HepG2 (cell line): Measurements from ENCODE around the gene FKBP1B. TPM values are rescaled to one million over a fixed set of nuclear protein-coding genes. Genes with fewer than 3 reads are reported as not detected.

Source experiments
- BRCA1 ChIP-seq: sonication (generic); formaldehyde crosslinking; IDR thresholded peaks from 2 replicates; pipeline ENCODE4 v1.4.0; 2020; ENCODE audit warnings: missing genetic modification reagents
- CBFB ChIP-seq: sonication (generic); formaldehyde crosslinking; IDR thresholded peaks from 2 replicates; pipeline ENCODE4 v1.4.0; 2020; ENCODE audit warnings: missing genetic modification reagents
- EED ChIP-seq: sonication (generic); formaldehyde crosslinking; IDR thresholded peaks from 2 replicates; pipeline ENCODE4 v1.5.0; 2020; ENCODE audit warnings: mild to moderate bottlenecking, missing genetic modification reagents
- EP300 ChIP-seq, 3 experiments: sonication (generic) in 1 of 3; formaldehyde crosslinking in 1 of 3; IDR thresholded peaks; 2 replicates each; pipeline versions ENCODE4 v1.5.1 to v1.6.1; 2011 to 2020; ENCODE audit warnings: low read depth in 2 of 3, low read length in 2 of 3, borderline replicate concordance in 1 of 3, improper control_type of control experiment in 1 of 3, mild to moderate bottlenecking in 1 of 3, missing genetic modification reagents in 1 of 3, moderate library complexity in 1 of 3
- FOXO1 ChIP-seq: sonication (generic); formaldehyde crosslinking; IDR thresholded peaks from 2 replicates; pipeline ENCODE4 v1.4.0; 2020; ENCODE audit warnings: missing genetic modification reagents
- GABPB1 ChIP-seq: IDR thresholded peaks from 2 replicates; pipeline ENCODE4 v1.6.1; 2016; ENCODE audit warnings: mild to moderate bottlenecking, missing genetic modification reagents, moderate library complexity, missing compliant biosample characterization
- IKZF5 ChIP-seq: IDR thresholded peaks from 2 replicates; pipeline ENCODE4 v1.6.1; 2018; ENCODE audit warnings: missing genetic modification reagents, mild to moderate bottlenecking, missing compliant biosample characterization
- IRF2 ChIP-seq: IDR thresholded peaks from 2 replicates; pipeline ENCODE4 v1.6.1; 2018; ENCODE audit warnings: missing genetic modification reagents, missing compliant biosample characterization
- KMT2B ChIP-seq: IDR thresholded peaks from 2 replicates; pipeline ENCODE4 v1.6.1; 2016; ENCODE audit warnings: missing genetic modification reagents, missing compliant biosample characterization
- MIXL1 ChIP-seq: IDR thresholded peaks from 2 replicates; pipeline ENCODE4 v1.6.1; 2016
- NCOA2 ChIP-seq: sonication (generic); formaldehyde crosslinking; IDR thresholded peaks from 2 replicates; pipeline ENCODE4 v1.8.0; 2022; ENCODE audit warnings: inconsistent platforms
- RBAK ChIP-seq: sonication (generic); formaldehyde crosslinking; IDR thresholded peaks from 2 replicates; pipeline ENCODE4 v1.5.1; 2020; ENCODE audit warnings: mild to moderate bottlenecking, missing genetic modification reagents
- SOX6 ChIP-seq, 2 experiments: fragments of 450-650 bp in 1 of 2; sonication (generic) in 1 of 2; formaldehyde crosslinking in 1 of 2; IDR thresholded peaks; 2 replicates each; pipeline versions ENCODE4 v1.4.0 to v1.6.1; 2017 to 2020; ENCODE audit warnings: antibody characterized with exemption in 1 of 2, mild to moderate bottlenecking in 1 of 2, missing genetic modification reagents in 1 of 2
- TBX2 ChIP-seq: sonication (generic); formaldehyde crosslinking; IDR thresholded peaks from 2 replicates; pipeline ENCODE4 v1.5.0; 2020; ENCODE audit warnings: missing genetic modification reagents, mild to moderate bottlenecking, borderline replicate concordance
- THRA ChIP-seq: sonication (generic); formaldehyde crosslinking; IDR thresholded peaks from 2 replicates; pipeline ENCODE4 v1.4.0; 2020; ENCODE audit warnings: missing genetic modification reagents, borderline replicate concordance
- XBP1 ChIP-seq: sonication (generic); formaldehyde crosslinking; IDR thresholded peaks from 2 replicates; pipeline ENCODE4 v1.5.0; 2020; ENCODE audit warnings: missing genetic modification reagents
- ZBTB37 ChIP-seq: sonication (generic); formaldehyde crosslinking; IDR thresholded peaks from 2 replicates; pipeline ENCODE4 v1.4.0; 2020; ENCODE audit warnings: mild to moderate bottlenecking, missing genetic modification reagents
- ZEB1 ChIP-seq: IDR thresholded peaks from 2 replicates; pipeline ENCODE4 v1.6.1; 2012; ENCODE audit warnings: mild to moderate bottlenecking, low read depth, inconsistent platforms; ENCODE audit not compliant: insufficient replicate concordance
- ZFP91 ChIP-seq: sonication (generic); formaldehyde crosslinking; IDR thresholded peaks from 2 replicates; pipeline ENCODE4 v1.9.0; 2022; ENCODE audit warnings: missing genetic modification reagents, mild to moderate bottlenecking, borderline replicate concordance
- ZNF274 ChIP-seq: sonication (generic); formaldehyde crosslinking; IDR thresholded peaks from 2 replicates; pipeline ENCODE4 v1.5.1; 2020; ENCODE audit warnings: mild to moderate bottlenecking, missing genetic modification reagents
- ZNF329 ChIP-seq: sonication (generic); formaldehyde crosslinking; IDR thresholded peaks from 2 replicates; pipeline ENCODE4 v1.9.0; 2021; ENCODE audit warnings: low read depth, mild to moderate bottlenecking, missing genetic modification reagents
- ZNF563 ChIP-seq: sonication (generic); formaldehyde crosslinking; IDR thresholded peaks from 2 replicates; pipeline ENCODE4 v1.8.0; 2022; ENCODE audit warnings: mild to moderate bottlenecking, moderate library complexity, missing genetic modification reagents
- ZNF670 ChIP-seq: sonication (generic); formaldehyde crosslinking; IDR thresholded peaks from 2 replicates; pipeline ENCODE4 v1.8.0; 2022; ENCODE audit warnings: mild to moderate bottlenecking, missing genetic modification reagents, borderline replicate concordance
- polyA plus RNA-seq, 8 experiments: library from polyadenylated mRNA; depleted of rRNA in 3 of 8; stranded (reverse) in 7 of 8; unstranded in 1 of 8; fragments of >200 nt; fragmentation: Illumina TruSeq in 4 of 8; extraction: Trizol in 4 of 8; gene quantifications; 2 replicates each; pipeline versions ENCODE4 v1.2.1 to v1.2.3, GENCODE V29; 2011 to 2016; ENCODE audit warnings: low read depth in 4 of 8, missing spikeins in 1 of 8, mixed read lengths in 1 of 8; ENCODE audit not compliant: insufficient read depth in 1 of 8
- total RNA-seq, 5 experiments: library from RNA; depleted of rRNA; stranded (reverse); fragments of >200 nt; fragmentation: Illumina TruSeq; extraction: Trizol; gene quantifications; 2 replicates each; pipeline ENCODE4 v1.2.3, GENCODE V29; 2016; ENCODE audit warnings: low read depth in 1 of 5

FKBP1B gene
- total and polyA plus RNA-seq, 2 of the 13 experiments (the other 11 are each of a cell fraction or from before 2014, with no cell fraction given) = 35.2 to 96.3 TPM

GRCh38 chr2:24021122-24021998 is 28.2 kb upstream of the FKBP1B start (continued):
- TF ChIP-seq MIXL1 (CRISPR knock-in tag) (0 out of 2 replicates have a peak, but pooled peaks have one; percentile 13), THRA (CRISPR knock-in tag) (peak; percentile 65), BRCA1 (CRISPR knock-in tag) (no peak), EP300 (IDR thresholded peaks at IDR 0.05; ENCODE audit: low read depth in 2 of 2, low read length in 2 of 2) (no peak), EP300 (CRISPR knock-in tag; IDR thresholded peaks at IDR 0.05; ENCODE audit: borderline replicate concordance) (0 out of 2 replicates have a peak, but pooled peaks have one; percentile 8), ZEB1 (peak; percentile 30), RBAK (CRISPR knock-in tag) (0 out of 2 replicates have a peak, but pooled peaks have one; percentile 30), CBFB (CRISPR knock-in tag) (0 out of 2 replicates have a peak, but pooled peaks have one; percentile 22), ZFP91 (peak; percentile 65; the same call in 1 of the 2 replicates), ZNF274 (CRISPR knock-in tag) (0 out of 2 replicates have a peak, but pooled peaks have one; percentile 53), IRF2 (0 out of 2 replicates have a peak, but pooled peaks have one; percentile 50), ZBTB37 (peak; percentile 49; the same call in 1 of the 2 replicates), TBX2 (CRISPR knock-in tag) (peak; percentile 56; the same call in 1 of the 2 replicates), XBP1 (CRISPR knock-in tag) (no peak), ZNF563 (CRISPR knock-in tag) (no peak), GABPB1 (CRISPR knock-in tag) (0 out of 2 replicates have a peak, but pooled peaks have one; percentile 27), FOXO1 (CRISPR knock-in tag) (peak; percentile 55; the same call in 1 of the 2 replicates), KMT2B (CRISPR knock-in tag) (peak; percentile 15; the same call in 1 of the 2 replicates), ZNF329 (CRISPR knock-in tag) (no peak), IKZF5 (CRISPR knock-in tag) (peak; percentile 57; the same call in 1 of the 2 replicates), EED (peak; percentile 83; the same call in 1 of the 2 replicates), SOX6 (IDR thresholded peaks at IDR 0.05) (no peak), SOX6 (CRISPR knock-in tag; IDR thresholded peaks at IDR 0.05) (peak; percentile 42; the same call in 1 of the 2 replicates), NCOA2 (CRISPR knock-in tag) (peak; percentile 28; the same call in 1 of the 2 replicates), ZNF670 (no peak)
